Ishikawa (cell line): ENCODE data around the gene OR2D2.

Experiments
- CEBPB ChIP-seq: IDR thresholded peaks from 2 replicates; pipeline ENCODE4 v1.6.1; 2012
- CREB1 ChIP-seq: IDR thresholded peaks from 2 replicates; pipeline ENCODE4 v1.6.1; 2012; ENCODE audit warnings: low read depth
- EGR1 ChIP-seq: IDR thresholded peaks from 2 replicates; pipeline ENCODE4 v1.6.1; 2012
- EP300 ChIP-seq: IDR thresholded peaks from 2 replicates; pipeline ENCODE4 v1.6.1; 2012; ENCODE audit warnings: borderline replicate concordance
- FOXM1 ChIP-seq: IDR thresholded peaks from 2 replicates; pipeline ENCODE4 v1.6.1; 2012; ENCODE audit warnings: low read depth, borderline replicate concordance
- MAX ChIP-seq: IDR thresholded peaks from 2 replicates; pipeline ENCODE4 v1.6.1; 2012
- NFIC ChIP-seq: IDR thresholded peaks from 2 replicates; pipeline ENCODE4 v1.6.1; 2012
- RAD21 ChIP-seq: IDR thresholded peaks from 2 replicates; pipeline ENCODE4 v1.6.1; 2012; ENCODE audit warnings: low read depth
- REST ChIP-seq: IDR thresholded peaks from 2 replicates; pipeline ENCODE4 v1.6.1; 2012; ENCODE audit warnings: low read depth, mild to moderate bottlenecking
- TAF1 ChIP-seq: IDR thresholded peaks from 2 replicates; pipeline ENCODE4 v1.6.1; 2012; ENCODE audit warnings: low read depth, mild to moderate bottlenecking
- TCF12 ChIP-seq: IDR thresholded peaks from 2 replicates; pipeline ENCODE4 v1.6.1; 2012; ENCODE audit warnings: low read depth
- TEAD4 ChIP-seq: IDR thresholded peaks from 2 replicates; pipeline ENCODE4 v1.6.1; 2012
- USF1 ChIP-seq: IDR thresholded peaks from 2 replicates; pipeline ENCODE4 v1.6.1; 2012
- YY1 ChIP-seq: IDR thresholded peaks from 2 replicates; pipeline ENCODE4 v1.6.1; 2012; ENCODE audit warnings: low read depth
- ZBTB7A ChIP-seq: IDR thresholded peaks from 2 replicates; pipeline ENCODE4 v1.6.1; 2012; ENCODE audit warnings: low read depth

OR2D2 gene

GRCh38 chr11:6845383-6845782 is 46.9 kb downstream of the OR2D2 start, which contains the start of gene OR10A5:
OR10A5 (plus strand) TSS chr11:6845683; CDS start chr11:6845683, 0 bp downstream.
- TF ChIP-seq CREB1, result no peak
- TF ChIP-seq MAX, result no peak
- no peak for TF ChIP-seq ZBTB7A
- no peak for TF ChIP-seq EP300
- no peak for TF ChIP-seq YY1
- no peak for TF ChIP-seq FOXM1
- no peak for TF ChIP-seq TCF12
- no peak for TF ChIP-seq TAF1
- TF ChIP-seq USF1, result no peak
- no peak for TF ChIP-seq RAD21
- TF ChIP-seq REST, result no peak
- no peak for TF ChIP-seq CEBPB
- TF ChIP-seq EGR1, result no peak
- TF ChIP-seq NFIC, result no peak
- no peak for TF ChIP-seq TEAD4

GRCh38 chr11:6844356-6844755 is 47.9 kb downstream of the OR2D2 start:
- TF ChIP-seq ZBTB7A (no peak), RAD21 (no peak), CEBPB (no peak), EP300 (no peak), EGR1 (no peak), YY1 (no peak), TEAD4 (no peak), TCF12 (no peak), REST (no peak)

- no peak for TF ChIP-seq FOXM1
- no peak for TF ChIP-seq TCF12
- no peak for TF ChIP-seq MAX
- TF ChIP-seq YY1, result no peak
- no peak for TF ChIP-seq CREB1
- TF ChIP-seq TAF1, result no peak
- no peak for TF ChIP-seq ZBTB7A
- TF ChIP-seq NFIC, result no peak
- no peak for TF ChIP-seq USF1
- TF ChIP-seq EP300, result no peak
- TF ChIP-seq TEAD4, result no peak
Observed at GRCh38 chr11:6843670-6844069, 48.6 kb downstream of the OR2D2 start.

GRCh38 chr11:6841694-6842093 is 50.6 kb downstream of the OR2D2 start:
- no peak for TF ChIP-seq USF1
- no peak for TF ChIP-seq YY1
- no peak for TF ChIP-seq FOXM1
